Osteoblast (primary cell): ENCODE results near the gene RBM24. TPM values are rescaled to one million over a fixed set of nuclear protein-coding genes. Genes with fewer than 3 reads are reported as not detected.
"Not testable (repeated sequence)": the region's sequence is repeated elsewhere in the genome, so short reads cannot be mapped to it uniquely, and the experiment has no call there.

Source experiments
- DNase-seq: peaks from one replicate; pipeline ENCODE4 v3.0.0; 2011; ENCODE audit warnings: low spot score, mixed read lengths; ENCODE audit not compliant: insufficient read length; ENCODE audit errors: missing footprints
- H2AFZ ChIP-seq: 2 replicates; pipeline ENCODE4 v1.6.0; 2011; ENCODE audit warnings: mild to moderate bottlenecking, low read length
- H3K27ac ChIP-seq: 2 replicates; pipeline ENCODE4 v1.5.1; 2011; ENCODE audit warnings: mild to moderate bottlenecking, low read depth, low read length, moderate library complexity
- H3K27me3 ChIP-seq: 2 replicates; pipeline ENCODE4 v1.6.0; 2012; ENCODE audit warnings: mild to moderate bottlenecking, control low read depth, inconsistent platforms, low read length, moderate library complexity; ENCODE audit not compliant: insufficient read depth
- H3K36me3 ChIP-seq: 2 replicates; pipeline ENCODE4 v1.5.1; 2011; ENCODE audit warnings: mild to moderate bottlenecking, low read length, control low read depth, moderate library complexity; ENCODE audit not compliant: insufficient read depth
- H3K4me1 ChIP-seq: 2 replicates; pipeline ENCODE4 v1.5.1; 2011; ENCODE audit warnings: mild to moderate bottlenecking, low read length, control low read depth, moderate library complexity; ENCODE audit not compliant: insufficient read depth
- H3K4me2 ChIP-seq: 2 replicates; pipeline ENCODE4 v1.6.0; 2011; ENCODE audit warnings: mild to moderate bottlenecking, low read length; ENCODE audit not compliant: insufficient read depth
- H3K4me3 ChIP-seq: fragments of 200-600 bp; sonication (generic); 3 replicates; pipeline ENCODE4 v1.5.1; 2012; ENCODE audit warnings: mild to moderate bottlenecking, low read length, inconsistent platforms; ENCODE audit not compliant: insufficient read depth
- H3K79me2 ChIP-seq: 2 replicates; pipeline ENCODE4 v1.6.0; 2012; ENCODE audit warnings: mild to moderate bottlenecking, low read length, control low read depth, inconsistent platforms; ENCODE audit not compliant: insufficient read depth
- H3K9me3 ChIP-seq: 2 replicates; pipeline ENCODE4 v1.5.1; 2011; ENCODE audit warnings: low read depth, low read length, control low read depth
- H4K20me1 ChIP-seq: 2 replicates; pipeline ENCODE4 v1.6.0; 2012; ENCODE audit warnings: mild to moderate bottlenecking, low read length, control low read depth; ENCODE audit not compliant: insufficient read depth
- CTCF ChIP-seq: IDR thresholded peaks from 2 replicates; pipeline ENCODE4 v1.5.1; 2011; ENCODE audit warnings: mild to moderate bottlenecking, low read depth, low read length, moderate library complexity; ENCODE audit errors: extremely low read depth
- total RNA-seq: library from RNA; depleted of rRNA; stranded (reverse); fragments of >200 nt; gene quantifications from 2 replicates; pipeline ENCODE4 v1.2.3, GENCODE V29; 2012

RBM24 gene
- total RNA-seq, 1 donor, result 1.4 TPM

DNA sequence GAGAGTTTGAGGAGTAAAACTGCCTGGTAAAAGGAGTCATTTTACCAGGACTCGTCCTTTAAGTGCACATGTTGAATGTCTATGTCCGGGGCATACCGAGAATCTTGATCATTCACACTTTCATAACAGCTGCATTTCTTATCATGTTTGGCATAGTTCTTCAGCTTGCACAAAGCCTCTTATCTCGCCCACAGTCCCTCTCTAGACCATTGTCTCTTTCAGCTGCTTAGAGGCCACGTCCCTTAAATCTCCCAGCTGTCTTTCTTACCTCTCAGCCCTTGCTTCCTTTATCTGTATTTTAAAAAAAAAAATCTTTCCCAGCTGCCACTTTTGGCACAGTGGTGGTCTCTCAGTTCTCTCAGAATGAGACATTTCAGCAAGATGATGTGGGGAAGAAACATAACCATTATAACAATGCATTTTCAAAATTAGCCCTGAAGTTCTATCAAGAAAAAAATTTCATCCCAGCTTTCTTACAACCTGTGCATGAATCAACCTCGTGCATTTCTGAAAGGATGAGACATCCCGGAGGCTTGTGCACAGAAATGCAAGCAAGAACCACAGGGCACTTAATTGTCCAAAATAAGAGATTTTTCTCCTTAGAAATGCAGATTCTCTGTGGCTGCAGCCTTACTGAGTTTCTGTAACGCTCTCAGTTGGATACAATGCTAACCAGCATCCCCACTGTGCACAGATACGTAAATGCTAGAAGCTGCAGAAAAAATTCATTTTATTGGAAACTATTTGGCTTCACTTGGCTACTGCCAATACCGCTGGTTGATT, 24.2 kb downstream of the RBM24 start:
- Histone ChIP-seq H3K79me2 (no peaks in the 10 kb centered on the region), H3K4me2 (no peak overlapping the region), H3K36me3 (no peaks in the 10 kb centered on the region), H3K27ac (no peak overlapping the region), H4K20me1 (no peaks in the 10 kb centered on the region), H3K9me3 (no peaks in the 10 kb centered on the region), H3K27me3 (no peaks in the 10 kb centered on the region), H3K4me1 (no peaks in the 10 kb centered on the region), H3K4me3 (no peak overlapping the region), H2AFZ (no peak overlapping the region)
- TF ChIP-seq CTCF, result no peak
- no peak for DNase-seq

- Histone ChIP-seq H3K79me2 (no peaks in the 10 kb centered on the region), H3K27me3 (no peaks in the 10 kb centered on the region), H3K36me3 (no peaks in the 10 kb centered on the region), H3K4me2 (no peak overlapping the region), H3K4me1 (no peaks in the 10 kb centered on the region), H4K20me1 (no peaks in the 10 kb centered on the region), H3K9me3 (no peaks in the 10 kb centered on the region), H2AFZ (no peak overlapping the region), H3K4me3 (no peak overlapping the region), H3K27ac (no peak overlapping the region)
- no peak for TF ChIP-seq CTCF
- no peak for DNase-seq
Observed at GRCh38 chr6:17311595-17312311, 30.6 kb downstream of the RBM24 start.

DNA sequence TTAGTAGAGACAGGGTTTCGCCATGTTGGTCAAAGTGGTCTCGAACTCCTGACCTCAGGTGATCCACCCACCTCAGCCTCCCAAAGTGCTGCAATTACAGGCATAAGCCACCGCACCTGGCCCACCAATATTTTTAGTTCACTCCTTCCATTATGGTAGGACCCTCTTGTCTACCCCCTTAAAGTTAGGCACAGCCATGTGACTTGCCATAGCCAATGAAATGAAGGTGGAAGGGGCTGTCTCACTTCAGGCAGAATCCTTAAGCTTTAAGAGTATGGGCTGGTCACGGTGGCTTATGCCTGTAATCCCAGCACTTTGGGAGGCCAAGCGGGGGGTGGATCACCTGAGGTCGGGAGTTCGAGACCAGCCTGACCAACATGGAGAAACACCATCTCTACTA, 32.1 kb downstream of the RBM24 start:
- not testable (repeated sequence) for H3K27me3 ChIP-seq, DNase-seq, H3K9me3 ChIP-seq, H2AFZ ChIP-seq, H3K79me2 ChIP-seq, H3K27ac ChIP-seq, H3K4me2 ChIP-seq, H4K20me1 ChIP-seq, H3K4me1 ChIP-seq, H3K4me3 ChIP-seq, H3K36me3 ChIP-seq

GRCh38 chr6:17313971-17314370, 32.8 kb downstream of the RBM24 start:
- H3K4me2 ChIP-seq, result no peak overlapping the region
- H3K79me2 ChIP-seq, result no peaks in the 10 kb centered on the region
- TF ChIP-seq CTCF, result no peak

More at GRCh38 chr6:17313971-17314370, 32.8 kb downstream of the RBM24 start:
- Histone ChIP-seq H4K20me1 (no peaks in the 10 kb centered on the region), H3K4me3 (no peak overlapping the region), H3K4me1 (no peaks in the 10 kb centered on the region), H2AFZ (no peak overlapping the region), H3K27ac (no peak overlapping the region), H3K9me3 (no peaks in the 10 kb centered on the region), H3K36me3 (no peaks in the 10 kb centered on the region), H3K27me3 (no peaks in the 10 kb centered on the region)
- no peak for DNase-seq
